Stimulated activated CD8-positive, alpha-beta memory T cell treated with anti-CD3 and anti-CD28 coated beads, Interleukin-7, amount 100 ng/mL, for 4 hours (primary cell): Measurements from ENCODE around the gene NSD1.
"Not testable (repeated sequence)": the region's sequence is repeated elsewhere in the genome, so short reads cannot be mapped to it uniquely, and the experiment has no call there.

Experiments
- DNase-seq, 2 donors: peaks; one replicate each; pipeline ENCODE4 v3.0.0-alpha.2; 2020; ENCODE audit warnings: low read depth in 2 of 2

Gene NSD1

GRCh38 chr5:177177847-177178437 is 44.4 kb downstream of the NSD1 start:
- not testable (repeated sequence) for DNase-seq

- DNase-seq: no peak
These were observed 45.2 kb downstream of the NSD1 start for GRCh38 chr5:177178733-177179304.

- no peak for DNase-seq
These were observed 45.9 kb downstream of the NSD1 start for GRCh38 chr5:177179431-177179830.

GRCh38 chr5:177183142-177183541 is 49.6 kb downstream of the NSD1 start:
- DNase-seq: no peak

DNA sequence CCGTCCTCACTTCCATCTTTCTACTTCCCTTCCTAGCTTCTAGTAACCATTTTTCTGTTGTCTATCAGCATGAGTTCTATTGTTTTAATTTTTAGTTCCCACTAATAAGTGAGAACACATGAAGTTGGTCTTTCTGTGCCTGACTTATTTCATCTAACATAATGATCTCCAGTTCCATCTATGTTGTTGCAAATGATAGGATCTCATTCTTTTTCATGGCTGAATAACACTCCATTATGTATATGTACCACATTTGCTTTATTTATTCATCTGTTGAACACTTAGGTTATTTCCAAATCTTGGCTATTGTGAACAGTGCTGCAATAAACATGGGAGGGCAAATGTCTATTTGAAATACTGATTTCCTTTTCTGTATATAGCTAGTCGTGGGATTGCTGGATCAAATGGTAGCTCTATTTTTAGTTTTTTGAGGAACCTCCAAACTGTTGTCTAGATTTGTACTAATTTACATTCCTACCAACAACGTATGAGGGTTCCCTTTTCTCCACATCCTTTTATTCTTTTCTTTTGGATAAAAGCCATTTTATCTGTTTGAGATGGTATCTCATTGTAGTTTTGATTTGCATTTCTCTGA is 50.3 kb downstream of the NSD1 start:
- no peak for DNase-seq

DNA sequence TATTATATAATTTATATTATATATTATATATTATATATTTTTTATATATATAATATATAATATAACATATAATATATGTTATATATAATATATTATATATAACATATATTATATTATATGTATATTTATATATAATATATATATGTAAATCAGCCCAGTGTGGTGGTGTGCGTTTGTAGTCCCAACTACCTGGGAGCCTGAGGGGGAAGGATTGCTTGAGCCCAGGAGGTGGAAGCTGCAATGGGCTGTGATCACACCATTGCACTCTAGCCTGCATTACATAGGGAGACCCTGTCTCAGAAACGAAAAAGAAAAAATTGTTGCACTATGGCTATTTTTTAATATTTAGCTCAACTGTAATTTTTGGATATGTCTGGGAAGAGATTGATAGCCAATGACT is 52.4 kb downstream of the NSD1 start:
- DNase-seq: no peak

DNA sequence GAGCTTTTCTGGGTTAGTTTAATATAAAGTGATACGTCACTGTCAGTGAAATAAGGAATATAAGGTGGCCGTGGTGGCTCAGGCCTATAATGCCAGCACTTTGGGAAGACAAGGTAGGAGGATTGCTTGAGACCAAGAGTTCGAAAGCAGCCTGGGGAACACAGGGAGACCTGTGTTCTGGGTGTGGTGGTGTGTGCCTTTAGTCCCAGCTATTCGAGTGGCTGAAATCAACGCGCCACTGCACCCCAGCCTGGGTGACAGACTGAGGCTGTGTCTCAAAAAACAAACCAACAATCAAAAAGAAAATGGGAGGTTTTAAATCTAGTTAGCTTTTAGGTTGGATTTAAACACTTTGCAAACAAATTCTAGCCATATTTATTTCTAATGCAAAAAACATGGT is 53.1 kb downstream of the NSD1 start:
- no peak for DNase-seq

DNA sequence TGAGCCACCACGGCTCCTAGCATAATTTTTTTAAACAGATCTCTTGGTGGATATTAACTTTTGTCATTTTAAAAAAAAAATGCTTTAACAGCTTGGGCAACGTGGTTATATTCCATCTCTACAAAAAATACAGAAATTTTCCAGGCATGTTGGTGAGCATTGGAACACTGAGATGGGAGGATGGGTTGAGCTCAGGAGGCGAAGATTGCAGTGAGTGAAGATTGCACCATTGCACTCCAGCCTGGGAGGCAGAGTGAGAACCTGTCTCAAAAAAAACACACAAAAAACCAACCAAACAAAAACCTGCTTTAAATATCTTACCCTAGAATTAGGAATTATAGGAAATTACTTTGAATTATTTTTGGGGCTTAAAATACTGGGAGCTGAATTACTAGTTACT is 55.2 kb downstream of the NSD1 start:
- no peak for DNase-seq

DNA sequence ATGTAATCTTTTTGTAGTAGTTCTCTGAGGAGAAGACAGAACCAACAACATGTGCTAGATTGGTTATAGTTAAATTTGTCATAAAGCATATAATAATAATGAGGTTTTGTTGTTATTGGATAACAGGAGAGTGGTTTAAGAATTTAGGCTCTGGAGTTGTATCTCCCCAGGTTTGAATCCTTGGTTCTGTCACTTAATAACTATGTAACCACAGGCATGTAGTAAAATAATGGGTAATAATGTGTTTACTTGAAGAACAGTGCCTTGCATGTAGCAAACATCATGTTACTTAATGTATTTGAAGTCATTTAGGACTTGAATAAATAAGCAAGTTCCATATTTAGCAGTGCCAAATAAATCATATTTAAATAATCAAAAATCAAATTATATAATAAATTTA is 55.8 kb downstream of the NSD1 start:
- DNase-seq: no peak

DNA sequence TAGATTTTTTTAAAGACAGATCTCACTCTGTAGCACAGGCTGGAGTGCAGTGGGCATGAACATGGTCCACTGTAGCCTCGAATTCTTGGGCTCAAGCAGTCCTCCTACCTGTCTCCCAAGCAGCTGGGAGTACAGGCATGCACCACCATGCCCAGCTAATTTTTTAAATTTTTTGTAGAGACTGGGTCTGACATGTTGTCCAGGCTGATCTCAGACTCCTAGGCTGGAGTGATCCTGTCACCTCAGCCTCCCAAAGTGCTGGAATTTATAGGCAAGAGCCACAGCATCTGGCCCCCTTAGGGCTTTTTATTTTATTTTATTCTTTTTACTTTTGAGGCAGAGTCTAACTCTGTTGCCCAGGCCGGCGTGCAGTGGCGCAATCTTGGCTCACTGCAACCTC is 56.4 kb downstream of the NSD1 start:
- DNase-seq: no peak

GRCh38 chr5:177194268-177194667 is 60.7 kb downstream of the NSD1 start:
- DNase-seq: no peak

GRCh38 chr5:177195307-177195952 is 61.9 kb downstream of the NSD1 start:
- DNase-seq: no peak

DNA sequence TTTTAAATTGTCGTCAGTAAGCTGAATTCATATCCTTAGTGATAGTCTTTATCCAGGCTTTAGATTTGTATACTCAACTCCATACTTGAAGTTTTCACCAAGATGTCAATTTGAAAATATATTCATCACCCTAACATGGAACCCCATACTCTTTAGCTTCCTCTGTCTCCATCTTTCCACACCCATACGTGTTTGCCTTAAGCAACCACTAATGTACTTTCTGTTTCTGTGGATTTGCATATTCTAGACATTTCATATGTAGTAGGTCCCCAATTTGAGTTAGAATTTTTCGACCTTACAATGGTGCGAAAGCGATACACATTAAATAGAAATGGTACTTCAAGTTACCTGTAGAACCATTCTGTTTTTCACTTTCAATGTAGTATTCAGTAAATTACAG is 65.2 kb downstream of the NSD1 start:
- no peak for DNase-seq

DNA sequence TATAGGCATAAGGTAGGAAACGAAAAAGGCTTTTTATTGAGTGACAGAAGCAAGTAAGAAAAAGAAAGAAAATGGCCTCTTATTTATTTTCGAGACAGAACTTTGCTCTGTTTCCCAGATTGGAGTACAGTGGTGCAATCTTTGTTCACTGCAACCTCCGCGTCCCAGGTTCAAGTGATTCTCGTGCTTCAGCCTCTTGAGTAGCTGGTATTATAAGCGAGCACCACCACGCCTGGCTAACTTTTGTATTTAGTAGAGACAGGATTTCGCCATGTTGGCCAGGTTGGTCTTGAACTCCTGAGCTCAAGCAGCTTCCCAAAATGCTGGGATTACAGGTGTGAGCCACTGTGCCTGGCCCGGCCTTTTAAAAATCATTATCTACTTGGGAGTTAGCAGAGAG is 70.7 kb downstream of the NSD1 start:
- no peak for DNase-seq

DNA sequence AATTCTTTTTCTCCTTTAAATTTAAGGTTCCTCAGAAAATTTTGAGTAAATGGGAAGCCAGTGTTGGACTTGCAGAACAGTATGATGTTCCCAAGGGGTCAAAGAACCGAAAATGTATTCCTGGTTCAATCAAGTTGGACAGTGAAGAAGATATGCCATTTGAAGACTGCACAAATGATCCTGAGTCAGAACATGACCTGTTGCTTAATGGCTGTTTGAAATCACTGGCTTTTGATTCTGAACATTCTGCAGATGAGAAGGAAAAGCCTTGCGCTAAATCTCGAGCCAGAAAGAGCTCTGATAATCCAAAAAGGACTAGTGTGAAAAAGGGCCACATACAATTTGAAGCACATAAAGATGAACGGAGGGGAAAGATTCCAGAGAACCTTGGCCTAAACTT is 76.0 kb downstream of the NSD1 start:
- DNase-seq: no peak

DNA sequence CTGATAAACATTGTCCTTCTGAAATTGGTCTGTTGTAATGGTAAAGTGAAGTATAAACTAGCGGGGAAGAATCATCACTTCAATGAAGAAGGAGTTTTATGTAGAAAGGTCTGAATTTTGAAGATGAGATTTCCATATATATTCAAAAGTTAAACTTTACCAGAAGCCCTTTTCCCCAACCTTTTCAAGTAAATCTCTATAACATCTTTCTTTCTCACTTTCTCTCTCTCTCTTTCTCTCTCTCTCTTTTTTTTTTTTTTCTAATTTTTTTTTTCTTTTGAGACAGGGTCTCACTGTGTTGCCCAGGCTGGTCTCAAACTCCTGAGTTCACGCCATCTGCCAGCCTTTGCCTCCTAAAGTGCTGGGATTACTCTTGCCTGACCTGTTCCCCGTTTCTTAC is 78.7 kb downstream of the NSD1 start:
- DNase-seq: no peak

GRCh38 chr5:177220576-177220975 is 87.0 kb downstream of the NSD1 start:
- no peak for DNase-seq

DNA sequence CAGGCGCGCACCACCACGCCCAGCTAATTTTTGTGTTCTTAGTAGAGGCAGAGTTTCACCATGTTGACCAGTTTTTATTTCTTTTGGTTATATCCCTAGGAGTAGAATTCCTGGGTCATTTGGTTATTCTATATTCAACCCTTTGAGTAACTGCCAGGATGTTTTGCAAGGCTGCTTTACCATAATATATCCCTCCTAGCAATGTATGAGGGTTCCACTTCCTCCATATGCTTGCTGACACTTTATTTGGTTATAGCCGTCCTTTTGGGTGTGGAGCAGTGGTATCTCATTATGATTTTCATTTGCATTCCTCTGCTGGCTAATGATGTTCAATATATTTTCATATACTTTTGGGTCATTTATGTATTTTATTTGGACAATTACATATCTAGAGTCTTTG is 88.7 kb downstream of the NSD1 start:
- DNase-seq: no peak

- DNase-seq: no peak
These were observed 92.2 kb downstream of the NSD1 start for GRCh38 chr5:177225798-177226197.

DNA sequence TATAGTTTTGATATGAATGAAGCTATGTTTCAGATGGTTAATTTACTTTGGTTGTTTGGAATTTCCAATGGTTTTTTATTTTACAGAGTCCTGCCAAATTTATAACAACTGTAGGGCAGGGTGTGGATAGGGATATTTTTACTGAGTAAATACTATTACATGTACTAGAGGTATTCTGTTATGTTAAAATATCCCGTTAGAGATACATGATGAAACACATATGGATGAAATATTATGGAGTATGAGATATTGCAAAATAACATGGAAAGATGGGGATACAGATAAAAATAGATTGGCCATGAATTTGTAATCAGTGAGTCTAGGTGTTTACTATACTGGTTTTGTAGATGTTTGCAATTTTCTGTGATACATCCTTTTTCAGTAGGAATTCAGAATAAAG is 93.3 kb downstream of the NSD1 start:
- no peak for DNase-seq

GRCh38 chr5:177228751-177229150 is 95.2 kb downstream of the NSD1 start:
- no peak for DNase-seq

DNA sequence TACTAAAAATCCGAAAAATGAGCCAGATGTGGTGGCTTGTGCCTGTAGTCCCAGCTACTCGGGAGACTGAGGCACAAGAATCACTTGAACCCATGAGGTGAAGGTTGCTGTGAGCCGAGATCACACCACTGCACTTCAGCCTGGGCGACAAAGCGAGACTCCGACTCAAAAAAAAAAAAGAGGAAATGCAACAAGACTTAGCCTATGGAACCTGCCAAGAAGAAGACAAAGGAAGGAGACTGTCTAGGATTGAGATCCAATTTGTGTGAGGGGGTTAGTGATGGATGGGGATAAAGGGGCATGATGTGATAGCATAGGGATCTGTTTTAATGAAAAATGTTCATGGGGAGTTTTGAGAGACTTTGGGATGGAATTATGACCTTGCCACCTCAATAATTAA is 97.1 kb downstream of the NSD1 start:
- no peak for DNase-seq

GRCh38 chr5:177231479-177232250 is 98.1 kb downstream of the NSD1 start:
- no peak for DNase-seq
